ENCODE data around the gene EXD3. TPM values are rescaled to one million over a fixed set of nuclear protein-coding genes. Genes with fewer than 3 reads are reported as not detected.

Gene EXD3
- total and polyA plus RNA-seq, 2 donors: 3.4 to 16.8 TPM

DNA sequence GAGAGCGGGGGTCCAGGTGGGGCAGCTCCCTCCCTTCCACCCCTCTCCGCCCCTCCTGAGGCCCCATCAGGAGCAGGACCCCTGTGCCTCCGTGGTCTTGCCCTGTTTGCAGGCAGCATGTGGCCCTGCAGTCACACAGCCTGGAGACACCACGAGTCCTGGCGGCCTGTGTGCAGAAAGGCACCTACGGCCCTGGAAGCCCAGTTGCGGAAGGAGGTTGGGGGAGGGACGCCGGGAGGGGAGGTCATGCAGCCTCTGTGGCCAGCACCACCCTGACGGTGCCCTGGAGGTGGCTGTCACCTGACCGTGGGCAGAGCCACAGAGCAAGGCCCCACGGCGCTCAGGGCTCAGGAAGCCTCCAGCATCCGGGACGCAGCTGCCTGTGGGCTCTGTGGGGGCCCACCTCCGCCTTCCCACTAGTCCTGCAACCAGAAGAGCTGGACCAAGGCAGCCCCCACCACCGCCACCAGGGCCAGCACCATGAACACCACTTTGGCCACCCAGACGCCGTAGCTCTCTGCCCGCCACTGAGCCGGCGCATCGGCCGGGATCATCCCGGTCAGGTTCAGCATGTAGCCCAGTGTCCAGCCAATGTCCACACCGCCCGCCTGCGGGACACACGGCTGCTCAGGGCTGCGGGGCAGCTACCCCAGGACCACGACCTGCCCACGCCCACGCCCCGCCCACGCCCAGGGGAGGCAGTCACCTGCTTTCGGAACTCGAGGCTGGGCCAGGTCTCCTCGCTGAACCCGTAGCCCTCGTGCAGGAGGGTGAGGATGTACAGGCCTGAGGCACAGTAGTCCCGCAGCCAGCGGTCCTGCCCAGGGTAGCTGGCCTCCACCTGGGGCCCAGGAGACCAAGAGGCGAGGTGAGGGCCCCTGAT, 11.8 kb upstream of the EXD3 start:
- H3K27me3 ChIP-seq (ENCODE audit: control insufficient read depth in 2 of 2, insufficient read depth in 1 of 2, low read length in 1 of 2): peaks cover 0 to 8% of the 10 kb centered on the region in 2 donors
- no peaks in the 10 kb centered on the region for H3K36me3 ChIP-seq (ENCODE audit: control insufficient read depth in 2 of 2, insufficient read depth in 2 of 2, low read length in 1 of 2)
- H3K27ac ChIP-seq (ENCODE audit: low read depth in 1 of 2, low read length in 1 of 2): no peak overlapping the region
- no peak overlapping the region for H3K4me3 ChIP-seq (ENCODE audit: low read length in 2 of 2)
- DNase-seq (ENCODE audit: low read depth in 6 of 9, low spot score in 9 of 9): no peak
- H3K9me3 ChIP-seq (ENCODE audit: control insufficient read depth in 2 of 2, insufficient read depth in 1 of 2, low read length in 1 of 2): no peaks in the 10 kb centered on the region
- no peaks in the 10 kb centered on the region for H3K4me1 ChIP-seq (ENCODE audit: control insufficient read depth in 2 of 2, insufficient read depth in 2 of 2, low read length in 2 of 2)
- 72% methylated on average over 43 of the region's 43 CpGs for WGBS

DNA sequence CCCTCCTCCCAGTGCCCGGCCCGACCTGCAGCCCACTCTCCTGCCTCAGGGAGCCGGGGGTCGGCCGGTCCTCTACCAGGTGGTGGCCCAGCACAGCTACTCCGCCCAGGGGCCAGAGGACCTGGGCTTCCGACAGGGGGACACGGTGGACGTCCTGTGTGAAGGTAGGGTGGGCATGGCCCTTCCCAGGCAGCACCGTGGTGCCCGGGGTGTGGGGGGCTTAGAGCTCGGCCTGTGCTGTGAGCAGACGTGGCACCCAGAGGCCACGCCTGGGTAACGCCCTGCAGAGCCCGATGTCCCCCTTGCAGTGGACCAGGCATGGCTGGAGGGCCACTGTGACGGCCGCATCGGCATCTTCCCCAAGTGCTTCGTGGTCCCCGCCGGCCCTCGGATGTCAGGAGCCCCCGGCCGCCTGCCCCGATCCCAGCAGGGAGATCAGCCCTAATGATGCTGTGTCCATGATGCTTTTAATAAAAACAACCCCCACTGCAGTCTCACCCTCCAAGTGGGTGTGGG, 11.0 kb upstream of the EXD3 start:
- peaks cover 0 to 2% of the 10 kb centered on the region in 2 donors for H3K27me3 ChIP-seq (ENCODE audit: control insufficient read depth in 2 of 2, insufficient read depth in 1 of 2, low read length in 1 of 2)
- DNase-seq (ENCODE audit: low read depth in 6 of 9, low spot score in 9 of 9): no peak
- no peaks in the 10 kb centered on the region for H3K4me1 ChIP-seq (ENCODE audit: control insufficient read depth in 2 of 2, insufficient read depth in 2 of 2, low read length in 2 of 2)
- no peak overlapping the region for H3K4me3 ChIP-seq (ENCODE audit: low read length in 2 of 2)
- H3K27ac ChIP-seq (ENCODE audit: low read depth in 1 of 2, low read length in 1 of 2): no peak overlapping the region
- H3K36me3 ChIP-seq (ENCODE audit: control insufficient read depth in 2 of 2, insufficient read depth in 2 of 2, low read length in 1 of 2): no peaks in the 10 kb centered on the region
- 94% methylated on average over 26 of the region's 26 CpGs for whole genome bisulfite sequencing
- no peaks in the 10 kb centered on the region for H3K9me3 ChIP-seq (ENCODE audit: control insufficient read depth in 2 of 2, insufficient read depth in 1 of 2, low read length in 1 of 2)

DNA sequence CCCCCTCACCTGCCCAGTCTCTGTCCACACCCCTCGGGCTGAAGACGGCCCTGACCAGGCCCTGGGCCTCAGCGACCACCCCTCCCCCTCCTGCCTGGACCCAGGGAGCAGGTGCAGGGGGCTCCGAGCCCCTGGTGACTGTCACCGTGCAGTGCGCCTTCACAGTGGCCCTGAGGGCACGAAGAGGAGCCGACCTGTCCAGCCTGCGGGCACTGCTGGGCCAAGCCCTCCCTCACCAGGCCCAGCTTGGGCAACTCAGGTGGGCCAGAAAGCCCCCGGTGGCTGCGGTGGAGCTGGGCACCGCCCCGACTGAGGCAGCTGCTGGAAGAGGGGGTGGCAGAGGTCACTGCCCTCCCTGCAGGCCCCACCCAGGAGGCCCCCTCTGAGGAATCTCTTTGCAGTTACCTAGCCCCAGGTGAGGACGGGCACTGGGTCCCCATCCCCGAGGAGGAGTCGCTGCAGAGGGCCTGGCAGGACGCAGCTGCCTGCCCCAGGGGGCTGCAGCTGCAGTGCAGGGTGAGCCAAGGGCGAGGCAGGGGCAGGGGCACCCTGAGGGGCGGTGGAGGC, 10.5 kb upstream of the EXD3 start:
- no peak for DNase-seq (ENCODE audit: low read depth in 6 of 9, low spot score in 9 of 9)
- Histone ChIP-seq H3K9me3 (ENCODE audit: control insufficient read depth in 2 of 2, insufficient read depth in 1 of 2, low read length in 1 of 2) (no peaks in the 10 kb centered on the region), H3K36me3 (ENCODE audit: control insufficient read depth in 2 of 2, insufficient read depth in 2 of 2, low read length in 1 of 2) (no peaks in the 10 kb centered on the region), H3K27ac (ENCODE audit: low read depth in 1 of 2, low read length in 1 of 2) (no peak overlapping the region), H3K27me3 (ENCODE audit: control insufficient read depth in 2 of 2, insufficient read depth in 1 of 2, low read length in 1 of 2) (peaks cover 0 to 2% of the 10 kb centered on the region in 2 donors), H3K4me3 (ENCODE audit: low read length in 2 of 2) (no peak overlapping the region), H3K4me1 (ENCODE audit: control insufficient read depth in 2 of 2, insufficient read depth in 2 of 2, low read length in 2 of 2) (no peaks in the 10 kb centered on the region)
- 93% methylated on average over 19 of the region's 19 CpGs for WGBS

DNA sequence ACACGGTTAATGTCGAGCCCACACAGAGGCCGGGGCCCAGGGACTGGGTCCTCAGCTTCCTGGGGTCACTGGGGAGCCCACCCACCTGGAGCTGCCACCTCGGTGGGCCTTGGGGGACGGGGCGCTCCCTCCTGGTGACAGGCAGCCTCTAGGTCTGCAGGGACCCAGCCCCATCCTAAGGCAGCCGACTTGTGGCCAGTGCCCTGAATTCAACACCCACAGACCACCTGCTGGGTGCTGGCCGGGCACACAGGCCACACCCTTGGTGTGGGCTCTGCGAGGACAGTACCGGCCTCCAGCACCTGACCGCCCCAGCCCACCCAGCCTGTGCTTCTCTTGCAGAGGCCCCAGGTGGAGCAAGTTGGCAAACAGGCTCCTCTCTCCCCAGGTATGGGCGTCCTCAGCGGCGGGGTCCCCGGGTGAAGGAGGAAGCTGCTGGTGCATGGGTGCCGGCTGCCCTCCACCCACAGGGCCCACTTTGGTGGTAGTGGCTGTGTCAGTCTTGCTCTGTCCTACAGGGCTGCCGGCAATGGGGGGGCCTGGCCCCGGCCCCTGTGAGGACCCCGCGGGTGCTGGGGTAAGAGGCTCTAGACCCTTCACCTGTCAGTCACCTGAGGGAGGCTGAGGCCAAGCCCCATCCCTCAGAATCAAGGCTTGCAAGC, 9.9 kb upstream of the EXD3 start:
- no peaks in the 10 kb centered on the region for H3K4me1 ChIP-seq (ENCODE audit: control insufficient read depth in 2 of 2, insufficient read depth in 2 of 2, low read length in 2 of 2)
- H3K9me3 ChIP-seq (ENCODE audit: control insufficient read depth in 2 of 2, insufficient read depth in 1 of 2, low read length in 1 of 2): no peaks in the 10 kb centered on the region
- H3K4me3 ChIP-seq (ENCODE audit: low read length in 2 of 2): no peak overlapping the region
- H3K36me3 ChIP-seq (ENCODE audit: control insufficient read depth in 2 of 2, insufficient read depth in 2 of 2, low read length in 1 of 2): no peaks in the 10 kb centered on the region
- peaks cover 0 to 8% of the 10 kb centered on the region in 2 donors for H3K27me3 ChIP-seq (ENCODE audit: control insufficient read depth in 2 of 2, insufficient read depth in 1 of 2, low read length in 1 of 2)
- no peak for DNase-seq (ENCODE audit: low read depth in 6 of 9, low spot score in 9 of 9)
- H3K27ac ChIP-seq (ENCODE audit: low read depth in 1 of 2, low read length in 1 of 2): no peak overlapping the region
- 94% methylated on average over 20 of the region's 20 CpGs for WGBS

DNA sequence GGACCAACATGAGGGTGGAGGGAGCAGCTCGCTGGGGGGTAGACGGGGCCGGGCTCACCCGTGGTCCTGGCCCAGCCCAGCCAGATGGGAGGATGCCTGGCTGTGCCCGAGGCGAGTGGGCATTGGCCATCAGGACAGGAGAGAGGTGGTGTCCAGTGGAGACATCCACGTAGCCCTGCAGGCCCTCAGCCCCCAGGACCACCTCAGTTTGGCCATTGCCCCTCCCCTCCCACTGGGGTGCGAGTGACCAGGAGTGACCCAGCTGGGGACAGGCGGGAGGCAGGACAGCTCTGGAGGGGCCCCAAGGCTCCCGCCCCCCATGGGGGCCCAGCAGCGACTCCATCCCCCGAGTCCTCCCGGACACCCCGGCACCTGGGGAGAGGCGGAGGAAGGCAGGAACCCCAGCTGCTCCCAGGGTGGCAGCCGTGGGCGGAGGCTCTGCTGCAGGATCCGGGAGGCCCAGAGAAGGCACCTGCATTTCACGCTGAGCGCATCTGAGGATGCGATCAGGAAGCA, 8.5 kb upstream of the EXD3 start:
- Histone ChIP-seq H3K27ac (ENCODE audit: low read depth in 1 of 2, low read length in 1 of 2) (no peak overlapping the region), H3K36me3 (ENCODE audit: control insufficient read depth in 2 of 2, insufficient read depth in 2 of 2, low read length in 1 of 2) (no peaks in the 10 kb centered on the region), H3K4me1 (ENCODE audit: control insufficient read depth in 2 of 2, insufficient read depth in 2 of 2, low read length in 2 of 2) (peaks cover 0 to 2% of the 10 kb centered on the region in 2 donors), H3K27me3 (ENCODE audit: control insufficient read depth in 2 of 2, insufficient read depth in 1 of 2, low read length in 1 of 2) (peaks cover 0 to 16% of the 10 kb centered on the region in 2 donors), H3K4me3 (ENCODE audit: low read length in 2 of 2) (no peak overlapping the region), H3K9me3 (ENCODE audit: control insufficient read depth in 2 of 2, insufficient read depth in 1 of 2, low read length in 1 of 2) (no peaks in the 10 kb centered on the region)
- no peak for DNase-seq (ENCODE audit: low read depth in 6 of 9, low spot score in 9 of 9)
- WGBS: 89% methylated on average over 21 of the region's 21 CpGs

DNA sequence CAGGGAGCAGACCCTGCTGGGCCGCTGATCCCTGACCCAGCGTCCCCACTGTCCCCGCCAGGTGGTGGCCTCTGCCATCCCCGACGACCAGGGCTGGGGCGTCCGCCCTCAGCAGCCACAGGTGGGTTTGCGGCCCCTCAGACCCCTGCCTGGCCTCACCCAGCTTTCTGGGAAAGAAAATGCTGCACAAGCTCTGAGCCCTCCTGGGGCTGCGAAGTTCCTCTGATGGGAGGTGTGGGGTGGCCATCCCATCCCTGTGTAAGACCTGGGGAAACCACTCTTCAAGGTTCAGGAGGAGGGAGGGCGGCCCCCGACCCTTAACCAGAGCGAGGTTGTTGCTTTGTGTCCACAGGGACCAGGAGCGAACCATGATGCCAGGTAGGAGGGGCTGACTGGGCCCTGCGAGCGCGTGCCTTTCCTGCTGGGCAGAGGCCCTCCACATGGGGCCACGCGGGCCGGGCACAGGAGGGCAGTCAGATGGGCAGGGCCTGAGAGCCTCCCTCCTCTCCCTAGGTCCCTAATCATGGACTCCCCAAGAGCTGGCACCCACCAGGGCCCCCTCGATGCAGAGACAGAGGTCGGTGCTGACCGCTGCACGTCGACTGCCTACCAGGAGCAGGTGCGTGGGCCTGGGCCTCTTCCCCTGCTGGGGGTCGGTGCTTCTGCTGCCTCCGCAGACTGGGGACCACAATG, 7.9 kb upstream of the EXD3 start:
- H3K4me1 ChIP-seq (ENCODE audit: control insufficient read depth in 2 of 2, insufficient read depth in 2 of 2, low read length in 2 of 2): peaks cover 0 to 2% of the 10 kb centered on the region in 2 donors
- WGBS: 96% methylated on average over 27 of the region's 27 CpGs
- no peaks in the 10 kb centered on the region for H3K9me3 ChIP-seq (ENCODE audit: control insufficient read depth in 2 of 2, insufficient read depth in 1 of 2, low read length in 1 of 2)
- H3K27ac ChIP-seq (ENCODE audit: low read depth in 1 of 2, low read length in 1 of 2): no peak overlapping the region
- no peak for DNase-seq (ENCODE audit: low read depth in 6 of 9, low spot score in 9 of 9)
- no peaks in the 10 kb centered on the region for H3K36me3 ChIP-seq (ENCODE audit: control insufficient read depth in 2 of 2, insufficient read depth in 2 of 2, low read length in 1 of 2)
- H3K4me3 ChIP-seq (ENCODE audit: low read length in 2 of 2): no peak overlapping the region
- peaks cover 0 to 22% of the 10 kb centered on the region in 2 donors for H3K27me3 ChIP-seq (ENCODE audit: control insufficient read depth in 2 of 2, insufficient read depth in 1 of 2, low read length in 1 of 2)

DNA sequence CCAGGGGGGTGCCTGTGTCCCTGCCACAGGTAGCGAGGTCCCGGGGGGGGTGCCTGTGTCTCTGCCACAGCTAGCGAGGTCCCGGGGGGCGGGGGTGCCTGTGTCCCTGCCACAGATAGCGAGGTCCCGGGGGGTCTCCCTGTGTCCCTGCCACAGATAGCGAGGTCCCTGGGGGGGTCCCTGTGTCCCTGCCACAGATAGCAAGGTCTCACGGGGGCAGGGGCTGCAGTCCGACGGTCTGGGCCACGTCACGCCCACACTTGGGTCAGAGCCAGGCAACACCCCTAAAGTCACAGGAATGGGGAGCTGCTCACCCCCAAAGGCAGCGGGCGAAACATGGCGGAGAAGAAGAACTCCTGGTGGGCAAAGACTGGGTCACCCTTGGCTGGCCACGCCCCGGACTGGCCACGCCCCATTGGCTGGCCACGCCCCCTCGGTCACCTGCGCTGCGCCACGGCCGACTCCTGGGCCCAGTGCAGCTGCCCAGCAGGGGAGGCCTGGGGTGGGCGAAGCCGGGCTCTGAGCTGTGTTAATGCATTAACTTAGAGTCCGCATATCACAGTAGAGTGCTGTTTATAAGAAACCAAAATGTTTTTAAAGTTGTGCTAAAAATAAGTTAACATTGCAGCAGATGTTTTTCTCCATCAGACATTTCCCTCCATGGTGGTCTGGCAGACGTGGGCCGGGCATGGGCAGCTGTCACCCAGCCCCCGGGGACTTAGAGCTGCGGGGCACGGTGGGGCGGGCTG, 7.2 kb upstream of the EXD3 start:
- H3K27ac ChIP-seq (ENCODE audit: low read depth in 1 of 2, low read length in 1 of 2): no peak overlapping the region
- H3K27me3 ChIP-seq (ENCODE audit: control insufficient read depth in 2 of 2, insufficient read depth in 1 of 2, low read length in 1 of 2): peaks cover 0 to 30% of the 10 kb centered on the region in 2 donors
- peaks cover 0 to 2% of the 10 kb centered on the region in 2 donors for H3K4me1 ChIP-seq (ENCODE audit: control insufficient read depth in 2 of 2, insufficient read depth in 2 of 2, low read length in 2 of 2)
- no peaks in the 10 kb centered on the region for H3K9me3 ChIP-seq (ENCODE audit: control insufficient read depth in 2 of 2, insufficient read depth in 1 of 2, low read length in 1 of 2)
- no peak overlapping the region for H3K4me3 ChIP-seq (ENCODE audit: low read length in 2 of 2)
- WGBS: 88% methylated on average over 34 of the region's 34 CpGs
- no peak for DNase-seq (ENCODE audit: low read depth in 6 of 9, low spot score in 9 of 9)
- no peaks in the 10 kb centered on the region for H3K36me3 ChIP-seq (ENCODE audit: control insufficient read depth in 2 of 2, insufficient read depth in 2 of 2, low read length in 1 of 2)

DNA sequence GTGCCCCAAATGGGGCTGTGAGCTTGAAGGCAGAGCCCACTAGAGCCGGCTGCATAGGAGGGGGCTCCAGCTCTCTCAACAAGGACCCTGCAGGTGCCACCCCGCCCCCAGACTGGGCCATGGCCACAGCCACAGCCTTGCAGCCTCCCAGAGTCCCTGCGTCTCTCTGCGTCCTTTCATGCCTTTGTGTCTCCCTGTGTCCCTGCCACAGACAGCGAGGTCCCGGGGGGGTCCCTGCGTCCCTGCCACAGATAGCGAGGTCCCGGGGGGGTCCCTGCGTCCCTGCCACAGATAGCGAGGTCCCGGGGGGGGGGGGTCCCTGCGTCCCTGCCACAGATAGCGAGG, 6.6 kb upstream of the EXD3 start:
- H3K4me3 ChIP-seq (ENCODE audit: low read length in 2 of 2): no peak overlapping the region
- H3K27me3 ChIP-seq (ENCODE audit: control insufficient read depth in 2 of 2, insufficient read depth in 1 of 2, low read length in 1 of 2): peaks cover under 1 to 36% of the 10 kb centered on the region in 2 donors
- no peak overlapping the region for H3K27ac ChIP-seq (ENCODE audit: low read depth in 1 of 2, low read length in 1 of 2)
- WGBS: 97% methylated on average over 14 of the region's 14 CpGs
- DNase-seq (ENCODE audit: low read depth in 6 of 9, low spot score in 9 of 9): no peak
- no peaks in the 10 kb centered on the region for H3K9me3 ChIP-seq (ENCODE audit: control insufficient read depth in 2 of 2, insufficient read depth in 1 of 2, low read length in 1 of 2)
- peaks cover 0 to 2% of the 10 kb centered on the region in 2 donors for H3K4me1 ChIP-seq (ENCODE audit: control insufficient read depth in 2 of 2, insufficient read depth in 2 of 2, low read length in 2 of 2)
- no peaks in the 10 kb centered on the region for H3K36me3 ChIP-seq (ENCODE audit: control insufficient read depth in 2 of 2, insufficient read depth in 2 of 2, low read length in 1 of 2)
